GM18526 (cell line): ENCODE measurements around the gene ZSCAN12.

ENCODE experiments used
- POLR2A ChIP-seq: IDR thresholded peaks from 3 replicates; pipeline ENCODE4 v1.6.1; 2011; ENCODE audit not compliant: insufficient read length; ENCODE audit errors: extremely low read depth

The ZSCAN12 gene

DNA sequence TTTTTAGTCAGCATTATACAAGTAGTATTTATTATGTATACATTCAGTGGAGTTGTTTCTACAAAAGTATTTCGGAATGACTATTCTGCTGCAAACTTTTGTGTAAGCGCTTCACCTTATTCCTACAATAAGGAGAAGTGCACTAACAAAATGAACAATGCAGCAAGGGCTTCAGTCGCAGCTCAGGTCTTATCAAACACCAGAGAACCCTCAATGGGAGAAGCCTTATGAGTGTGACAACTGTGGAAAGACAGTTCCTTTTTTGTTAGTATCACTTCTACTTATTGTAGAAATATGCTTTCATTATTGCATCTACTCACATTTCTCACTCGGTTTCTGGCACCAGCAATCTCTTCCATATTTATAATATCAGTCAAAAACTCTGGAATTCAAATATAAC is 31.0 kb downstream of the ZSCAN12 start:
- TF ChIP-seq POLR2A = no peak

- no peak for TF ChIP-seq POLR2A
Measured at GRCh38 chr6:28360961-28361360, 38.6 kb downstream of the ZSCAN12 start.

GRCh38 chr6:28357036-28357435 is 42.5 kb downstream of the ZSCAN12 start:
- TF ChIP-seq POLR2A = no peak

DNA sequence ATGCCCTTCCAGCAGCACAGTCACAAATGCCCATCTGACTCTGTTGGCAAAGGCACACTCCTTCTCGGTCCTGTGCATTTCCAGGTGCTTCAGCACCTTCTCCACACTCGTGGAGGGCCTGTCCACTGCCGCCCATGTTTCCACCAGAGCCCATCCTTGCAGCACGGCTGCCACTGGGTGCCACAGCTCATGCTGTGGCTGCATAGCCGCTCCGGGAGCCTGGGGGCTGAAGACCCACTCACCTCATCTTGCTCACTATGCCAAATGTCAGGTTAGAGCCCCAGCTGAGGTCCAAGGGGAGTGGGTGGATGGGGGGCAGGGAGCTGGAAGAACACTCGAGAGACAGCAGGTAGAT is 42.9 kb downstream of the ZSCAN12 start:
- TF ChIP-seq POLR2A = no peak

DNA sequence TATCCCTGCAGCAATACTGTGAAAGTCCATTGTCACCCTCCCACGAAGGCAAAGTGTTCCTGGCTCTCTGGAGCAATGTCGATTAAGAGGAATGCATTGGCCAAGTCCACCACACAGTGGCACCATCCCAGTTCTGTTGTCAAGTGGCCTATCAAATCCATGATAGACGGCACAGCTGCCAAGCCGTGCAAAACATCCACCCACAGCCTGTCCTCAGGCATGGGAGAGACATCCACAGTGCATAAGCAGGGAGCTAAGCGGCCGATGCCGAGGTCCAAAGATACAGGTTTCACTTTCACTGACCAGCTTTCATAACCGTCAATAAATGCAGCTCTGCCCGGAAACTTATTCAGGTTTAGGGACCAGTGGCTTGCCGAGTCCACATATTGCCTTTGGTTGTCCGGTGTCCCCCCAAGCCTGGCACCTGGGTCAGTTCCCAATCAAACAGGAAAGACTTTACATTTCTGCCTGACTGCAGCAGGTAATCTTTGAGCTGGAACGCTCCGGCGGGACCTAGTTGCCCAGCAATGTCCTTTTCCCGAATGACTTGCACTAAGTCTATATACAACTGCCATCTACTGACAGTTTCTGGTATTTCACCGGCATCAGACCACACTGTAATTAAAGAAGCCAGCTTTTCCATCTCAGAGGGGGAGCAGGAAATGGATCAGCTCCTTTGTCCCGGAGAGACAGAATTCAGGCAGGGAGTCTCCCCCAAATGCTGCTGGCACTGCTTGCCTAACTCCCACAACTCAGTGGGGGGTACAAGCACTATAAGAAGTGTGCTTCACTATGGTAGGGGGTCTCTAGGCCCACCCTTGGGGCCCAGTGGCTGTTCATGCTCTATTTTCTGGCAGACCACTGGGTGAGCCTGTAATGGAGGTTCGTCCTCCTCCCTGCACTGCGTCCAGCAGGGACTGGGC is 43.5 kb downstream of the ZSCAN12 start:
- TF ChIP-seq POLR2A = no peak

GRCh38 chr6:28354688-28355554 is 44.6 kb downstream of the ZSCAN12 start:
- no peak for TF ChIP-seq POLR2A

DNA sequence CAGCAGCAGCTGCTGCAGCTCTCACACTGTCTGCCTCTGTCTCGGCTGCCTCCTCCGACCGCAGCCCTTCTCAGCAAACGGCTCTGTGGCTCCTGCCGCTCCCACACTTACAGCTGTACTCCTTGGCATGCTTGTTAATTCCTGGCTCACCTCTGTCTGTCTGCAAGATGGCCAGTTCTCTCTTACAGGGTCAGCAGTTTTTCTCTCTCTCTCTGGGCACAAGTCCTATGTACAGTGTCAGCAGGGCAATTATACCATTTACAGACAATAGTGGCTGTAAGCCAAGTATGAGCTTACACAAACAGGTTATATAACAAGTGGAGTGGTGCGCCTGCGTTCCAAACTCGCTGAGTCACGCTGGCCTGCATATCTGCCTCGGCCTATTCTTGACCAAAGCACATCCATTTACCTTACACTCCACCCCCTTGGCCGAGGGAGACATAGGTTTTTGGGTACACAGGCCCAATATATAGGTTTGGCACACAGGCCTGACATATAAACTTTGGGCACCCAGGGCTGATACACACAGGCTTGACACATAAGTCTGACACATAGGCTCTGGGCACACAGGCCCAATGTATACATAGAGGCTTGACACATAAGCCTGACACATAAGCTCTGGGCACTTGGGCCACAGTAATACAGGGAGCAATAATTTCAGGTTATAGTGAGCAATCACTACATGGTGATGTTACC is 45.4 kb downstream of the ZSCAN12 start:
- TF ChIP-seq POLR2A = no peak

DNA sequence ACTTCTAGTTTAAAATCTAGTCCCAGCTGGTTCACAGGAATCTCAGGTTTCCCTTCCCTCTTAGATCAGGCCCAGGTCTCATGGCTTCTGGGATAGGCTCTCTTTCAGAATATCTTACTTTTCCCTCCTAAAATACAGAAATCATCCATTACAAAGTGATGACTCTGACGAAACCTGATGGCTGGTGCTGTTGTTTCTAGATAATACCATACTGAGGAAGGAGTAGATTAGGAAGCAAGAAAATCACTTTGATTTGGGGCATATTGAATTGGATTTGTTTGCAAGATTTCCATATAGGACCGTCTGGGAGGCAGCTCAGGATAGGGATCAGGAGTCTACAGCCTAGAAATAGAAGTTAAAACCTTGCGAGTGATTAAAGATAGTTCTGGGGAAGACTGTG is 46.2 kb downstream of the ZSCAN12 start:
- no peak for TF ChIP-seq POLR2A

- no peak for TF ChIP-seq POLR2A
Measured at GRCh38 chr6:28351493-28351925, 48.0 kb downstream of the ZSCAN12 start.

GRCh38 chr6:28351087-28351486 is 48.5 kb downstream of the ZSCAN12 start:
- no peak for TF ChIP-seq POLR2A

DNA sequence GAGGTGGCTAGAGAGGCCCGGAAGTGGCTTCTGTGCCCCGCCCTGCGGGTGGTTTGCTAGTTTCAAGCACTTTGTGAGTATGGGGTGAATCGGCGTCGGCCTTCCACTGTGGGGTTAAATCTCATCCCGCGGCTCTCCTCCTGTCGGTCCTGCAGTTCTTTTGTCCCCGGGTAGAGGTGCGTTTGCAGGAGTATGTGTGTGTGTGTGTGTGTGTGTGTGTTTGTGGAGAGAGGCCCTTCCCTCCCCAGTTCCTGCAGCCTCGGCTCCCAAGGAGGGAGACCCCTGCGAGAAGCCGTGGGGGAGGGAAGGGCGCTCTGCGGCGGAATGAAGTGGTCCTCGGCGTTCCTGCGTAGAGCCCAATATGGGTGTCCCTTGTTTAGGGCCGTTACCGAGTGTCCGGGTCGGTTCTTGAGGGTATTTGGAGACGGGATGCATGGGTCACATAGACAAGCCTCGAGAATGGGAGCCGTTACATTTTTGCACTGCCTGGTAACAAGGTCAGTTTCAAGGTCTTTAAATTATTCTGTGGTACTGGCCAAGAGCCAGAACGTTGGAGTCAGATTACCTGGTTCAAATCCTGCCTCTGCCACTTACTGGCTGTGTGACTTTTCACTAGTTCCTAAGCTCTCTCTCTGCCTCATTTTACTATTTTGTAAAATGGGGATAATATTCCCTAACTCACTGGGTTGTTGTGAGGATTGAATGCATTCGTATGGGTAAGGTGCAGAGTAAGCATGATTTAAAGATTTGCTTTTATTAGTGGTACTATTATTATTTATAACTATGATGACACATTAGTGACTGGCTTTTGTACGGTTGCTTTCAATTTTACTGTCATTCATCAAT is 49.4 kb downstream of the ZSCAN12 start, which contains the start of gene ZKSCAN3:
ZKSCAN3 (plus strand) TSS at position 56 of the 846 bp plus-strand sequence. CDS start 9,640 bp downstream, outside the sequence.
- peak; percentile 62 for TF ChIP-seq POLR2A

GRCh38 chr6:28349344-28349891 is 50.1 kb downstream of the ZSCAN12 start:
- no peak for TF ChIP-seq POLR2A

- no peak for TF ChIP-seq POLR2A
Measured at GRCh38 chr6:28347119-28347518, 52.4 kb downstream of the ZSCAN12 start.

DNA sequence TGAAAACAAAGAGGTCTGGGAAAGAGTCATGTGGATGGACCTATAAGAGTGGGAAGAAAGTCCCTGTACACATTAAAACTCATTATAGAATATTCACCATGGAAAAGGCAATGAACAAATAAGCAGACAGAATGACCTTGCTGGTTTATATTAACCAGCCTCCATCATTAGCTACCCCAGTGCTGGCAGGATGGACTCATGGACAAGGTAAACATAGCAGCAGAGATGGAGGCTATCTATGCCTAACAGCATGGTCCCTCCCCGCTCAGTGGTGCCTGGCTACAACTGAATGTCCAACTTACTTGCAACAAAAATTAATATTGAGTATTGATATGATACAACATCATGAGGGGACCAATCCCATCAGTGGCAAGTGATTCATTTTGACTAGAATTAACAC is 54.3 kb downstream of the ZSCAN12 start:
- TF ChIP-seq POLR2A = no peak

GRCh38 chr6:28343898-28344677 is 55.5 kb downstream of the ZSCAN12 start:
- no peak for TF ChIP-seq POLR2A
